PFSK-1 (cell line): ENCODE data around the gene ITPKB.

ENCODE experiments used
- FOXP2 ChIP-seq: optimal IDR thresholded peaks from 2 replicates; pipeline ENCODE3; 2011; ENCODE audit warnings: borderline replicate concordance, control low read depth, inconsistent platforms; ENCODE audit not compliant: insufficient read depth; ENCODE audit errors: extremely low read length, extremely low read depth
- POLR2AphosphoS5 ChIP-seq: IDR thresholded peaks from 2 replicates; pipeline ENCODE4 v1.6.1; 2012; ENCODE audit warnings: low read depth, mild to moderate bottlenecking, control low read depth, low read length, moderate library complexity
- REST ChIP-seq, 2 experiments: IDR thresholded peaks; 2 replicates each; pipeline versions ENCODE4 v1.6.1 to v1.8.0; 2011 to 2012; ENCODE audit warnings: low read depth in 2 of 2, low read length in 2 of 2, control low read depth in 1 of 2, inconsistent platforms in 1 of 2, mild to moderate bottlenecking in 1 of 2, moderate library complexity in 1 of 2; ENCODE audit not compliant: insufficient read depth in 1 of 2
- SIN3A ChIP-seq: IDR thresholded peaks from 2 replicates; pipeline ENCODE4 v1.6.1; 2012; ENCODE audit warnings: mild to moderate bottlenecking, low read length, moderate library complexity, borderline replicate concordance; ENCODE audit not compliant: insufficient read depth
- TAF1 ChIP-seq: IDR thresholded peaks from 2 replicates; pipeline ENCODE4 v1.6.1; 2012; ENCODE audit warnings: low read length, control low read depth, borderline replicate concordance; ENCODE audit not compliant: insufficient read depth

GRCh38 chr1:226722240-226722900 is 16.7 kb downstream of the ITPKB start:
- TF ChIP-seq REST (IDR thresholded peaks at IDR 0.05; ENCODE audit: insufficient read depth in 1 of 2, low read depth in 2 of 2, low read length in 2 of 2): no peak
- no peak for TF ChIP-seq POLR2AphosphoS5
- TF ChIP-seq FOXP2: no peak
- TF ChIP-seq SIN3A: no peak
- TF ChIP-seq TAF1: no peak
